HG03108 (cell line): ENCODE results near the gene MGMT.

Experiments used
- ATAC-seq: cut with Tn5 transposase; IDR thresholded peaks from one replicate; pipeline ENCODE4 v1.9.1; 2021; ENCODE audit warnings: moderate library complexity; ENCODE audit not compliant: unreplicated experiment

The MGMT gene

GRCh38 chr10:129678186-129678585 is 211.1 kb downstream of the MGMT start:
- no peak for ATAC-seq

- no peak for ATAC-seq
Measured at GRCh38 chr10:129679207-129679606, 212.2 kb downstream of the MGMT start.

GRCh38 chr10:129680661-129681344 is 213.8 kb downstream of the MGMT start:
- no peak for ATAC-seq

GRCh38 chr10:129681856-129682255 is 214.8 kb downstream of the MGMT start:
- no peak for ATAC-seq

GRCh38 chr10:129683519-129683918 is 216.5 kb downstream of the MGMT start:
- no peak for ATAC-seq

GRCh38 chr10:129683920-129684319 is 216.9 kb downstream of the MGMT start:
- ATAC-seq = no peak

- no peak for ATAC-seq
Measured at GRCh38 chr10:129685271-129685670, 218.2 kb downstream of the MGMT start.

GRCh38 chr10:129689671-129690071 is 222.6 kb downstream of the MGMT start:
- ATAC-seq = no peak

GRCh38 chr10:129690248-129691070 is 223.4 kb downstream of the MGMT start:
- ATAC-seq = no peak

- no peak for ATAC-seq
Measured at GRCh38 chr10:129692695-129693094, 225.7 kb downstream of the MGMT start.

GRCh38 chr10:129693382-129693781 is 226.3 kb downstream of the MGMT start:
- no peak for ATAC-seq

- no peak for ATAC-seq
Measured at GRCh38 chr10:129694184-129694583, 227.1 kb downstream of the MGMT start.

GRCh38 chr10:129694691-129695243 is 227.7 kb downstream of the MGMT start:
- ATAC-seq = no peak

GRCh38 chr10:129695671-129696070 is 228.6 kb downstream of the MGMT start:
- ATAC-seq = no peak

GRCh38 chr10:129696636-129697035 is 229.6 kb downstream of the MGMT start:
- ATAC-seq = no peak

- no peak for ATAC-seq
Measured at GRCh38 chr10:129697463-129698247, 230.6 kb downstream of the MGMT start.

- no peak for ATAC-seq
Measured at GRCh38 chr10:129699722-129700340, 232.8 kb downstream of the MGMT start.

GRCh38 chr10:129702605-129703004 is 235.6 kb downstream of the MGMT start:
- no peak for ATAC-seq

- ATAC-seq = no peak
Measured at GRCh38 chr10:129703287-129704137, 236.5 kb downstream of the MGMT start.

- no peak for ATAC-seq
Measured at GRCh38 chr10:129704225-129704624, 237.2 kb downstream of the MGMT start.
